COLO829 (cell line): Measurements from ENCODE around the gene ANXA4.
"Not testable (repeated sequence)": the region's sequence is repeated elsewhere in the genome, so short reads cannot be mapped to it uniquely, and the experiment has no call there.

ENCODE experiments used
- DNase-seq: peaks from one replicate; pipeline ENCODE4 v3.0.0; 2012; ENCODE audit warnings: low spot score

Gene ANXA4

DNA sequence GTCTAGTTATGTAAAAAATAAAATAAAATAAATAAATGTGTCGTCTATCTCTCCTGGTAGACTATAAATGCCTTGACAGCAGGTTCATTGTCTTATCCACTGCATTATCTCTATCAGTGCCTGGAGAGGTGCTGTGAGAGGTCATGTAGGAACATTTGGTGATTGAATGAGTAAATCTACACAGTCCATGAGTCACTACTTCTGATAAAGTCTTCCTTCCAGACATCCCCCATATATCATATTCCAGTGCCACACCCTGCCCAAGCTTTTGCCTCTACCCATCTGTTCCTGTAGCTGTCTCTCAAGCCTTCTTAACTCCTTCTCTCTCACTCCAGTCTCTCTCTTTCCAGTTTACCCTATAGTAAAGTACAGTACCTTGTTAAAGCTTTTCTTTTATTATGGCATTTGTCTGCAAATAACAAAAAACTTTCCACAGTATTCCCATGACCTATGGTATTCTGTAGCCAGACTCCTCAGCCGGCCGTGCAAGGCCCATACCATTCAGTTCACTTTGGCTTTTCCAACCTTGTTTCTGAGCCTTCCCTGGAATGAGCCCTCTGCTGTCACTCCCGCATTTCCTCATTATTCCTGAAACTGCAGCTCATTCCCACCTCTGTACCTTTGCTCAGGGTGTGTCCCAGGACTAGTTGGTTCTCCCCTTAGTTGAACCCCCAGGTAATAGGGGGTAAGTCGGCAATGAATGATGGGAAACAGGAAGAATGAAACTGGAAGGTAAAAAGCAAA lies 37.5 kb downstream of the ANXA4 start:
- peak; percentile 78 for DNase-seq

DNA sequence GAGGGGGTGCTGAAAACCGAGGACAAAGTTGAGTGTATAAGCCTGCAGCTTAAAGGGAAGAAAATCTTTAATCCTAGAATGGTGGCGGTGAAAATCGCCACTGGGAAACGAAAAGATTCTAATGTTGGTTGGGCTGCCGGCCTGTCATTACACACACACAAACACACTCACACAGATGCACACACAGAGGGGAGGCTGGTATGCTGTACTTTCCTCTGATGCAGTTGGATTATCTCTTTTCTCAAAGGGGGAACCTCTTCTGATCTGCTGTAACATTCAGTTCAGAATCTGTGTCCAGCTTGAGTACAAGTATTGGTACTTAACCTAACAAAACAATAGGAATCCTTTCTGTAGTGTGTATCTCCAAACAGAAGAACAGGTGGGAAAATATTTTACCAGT lies 39.0 kb downstream of the ANXA4 start:
- no peak for DNase-seq

DNA sequence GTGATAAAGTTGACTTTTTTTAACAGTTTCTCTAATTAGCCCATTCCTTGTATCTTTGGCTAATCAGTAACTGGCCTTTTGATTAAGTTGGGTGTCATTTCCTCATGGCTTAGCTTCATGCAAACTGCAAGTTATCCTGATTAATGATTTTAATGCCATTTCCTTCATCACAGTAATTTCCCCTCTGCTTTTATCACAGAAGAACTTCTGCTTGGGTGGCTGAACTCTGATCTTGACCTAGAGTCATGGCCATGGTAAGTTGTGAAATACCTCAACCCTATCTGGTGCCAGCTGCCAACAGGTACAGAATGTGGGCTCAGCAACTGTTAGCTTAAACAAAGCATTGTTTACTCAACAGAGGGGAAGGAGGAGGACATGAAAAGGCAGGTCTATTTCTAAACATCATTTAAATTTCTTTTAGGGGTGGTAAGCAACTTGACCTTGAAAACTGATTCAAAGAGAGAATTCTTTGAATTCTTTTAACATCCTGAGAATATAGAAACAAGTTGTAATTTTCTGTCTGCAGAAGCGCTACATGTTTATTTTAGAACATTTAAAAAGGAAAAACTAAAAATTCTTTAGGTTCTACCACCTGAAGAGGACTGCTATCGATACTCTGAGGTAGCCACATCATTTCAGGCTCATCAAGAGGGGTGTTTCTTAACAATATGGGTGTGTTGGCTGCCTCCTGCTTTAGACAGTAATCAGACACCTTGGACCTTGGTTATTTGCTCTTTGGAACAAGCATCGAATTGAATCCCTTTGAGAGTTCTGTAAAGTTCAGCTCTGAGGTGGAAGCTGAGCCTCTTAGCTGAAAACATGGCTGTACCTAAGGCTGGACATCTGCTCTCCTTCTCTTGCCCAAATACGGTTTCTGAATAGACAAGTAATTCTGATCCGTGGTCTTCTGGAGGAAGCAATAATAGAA lies 39.7 kb downstream of the ANXA4 start:
- DNase-seq, result no peak

DNA sequence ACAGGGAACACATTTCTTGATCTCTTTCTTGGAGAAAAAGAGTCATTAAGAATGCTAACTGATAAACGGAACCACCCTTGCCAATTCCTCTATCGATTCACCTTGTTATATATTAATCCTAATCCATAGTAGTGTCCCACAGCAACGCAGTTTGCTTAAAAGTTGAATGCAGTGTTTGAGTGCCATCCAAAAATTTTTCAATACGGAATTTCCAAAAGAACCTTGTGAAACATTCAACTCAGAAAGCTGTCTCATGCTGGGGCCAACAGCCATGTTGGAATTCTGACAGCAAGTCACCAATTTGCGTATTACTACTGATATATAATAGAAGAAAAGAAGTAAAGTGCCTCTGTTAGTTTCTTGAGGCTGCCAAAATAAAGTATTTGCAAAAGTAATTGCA lies 42.3 kb downstream of the ANXA4 start:
- DNase-seq, result no peak

DNA sequence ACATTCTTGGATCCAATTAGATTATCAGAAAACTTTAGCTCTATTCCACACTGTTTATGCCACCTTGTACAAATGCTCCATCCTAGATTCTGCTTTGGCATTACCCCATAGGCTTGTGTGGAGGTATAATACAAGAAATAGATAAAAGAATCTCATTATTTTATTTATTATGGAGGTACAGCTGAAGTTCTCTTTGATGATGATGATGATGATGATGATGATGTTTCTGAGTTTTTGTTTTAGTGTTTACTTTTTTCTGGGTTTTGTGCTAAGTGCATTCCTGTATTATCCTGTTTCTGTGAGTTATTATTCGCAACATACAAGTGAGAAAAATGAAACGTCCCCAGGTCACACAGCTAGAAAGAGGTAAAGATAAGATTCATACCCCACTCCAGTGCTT lies 43.4 kb downstream of the ANXA4 start:
- DNase-seq, result no peak

DNA sequence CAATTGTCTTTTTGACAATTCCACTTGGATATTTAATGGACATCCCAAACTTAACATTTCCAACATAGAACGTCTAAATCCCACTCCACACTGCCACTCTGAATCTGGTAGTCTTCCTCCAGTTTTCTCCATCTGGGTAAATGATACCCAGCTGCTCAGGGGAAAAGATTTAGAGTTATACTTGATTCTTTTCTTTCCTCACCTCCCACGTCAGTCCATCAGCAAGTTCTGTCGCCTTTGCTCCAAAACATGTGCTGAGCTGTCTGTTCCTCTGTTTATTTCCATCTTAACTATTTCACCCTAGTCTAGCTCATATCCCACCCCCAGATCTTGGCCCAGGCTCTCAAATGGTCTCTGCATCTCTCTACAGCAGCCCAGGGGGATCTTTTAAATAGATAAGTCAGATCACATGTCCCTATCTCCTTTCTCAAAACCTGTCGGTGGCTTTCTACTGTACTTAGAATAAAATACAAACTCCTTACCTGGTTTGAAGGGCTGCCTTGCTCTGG lies 44.2 kb downstream of the ANXA4 start:
- DNase-seq, result no peak

DNA sequence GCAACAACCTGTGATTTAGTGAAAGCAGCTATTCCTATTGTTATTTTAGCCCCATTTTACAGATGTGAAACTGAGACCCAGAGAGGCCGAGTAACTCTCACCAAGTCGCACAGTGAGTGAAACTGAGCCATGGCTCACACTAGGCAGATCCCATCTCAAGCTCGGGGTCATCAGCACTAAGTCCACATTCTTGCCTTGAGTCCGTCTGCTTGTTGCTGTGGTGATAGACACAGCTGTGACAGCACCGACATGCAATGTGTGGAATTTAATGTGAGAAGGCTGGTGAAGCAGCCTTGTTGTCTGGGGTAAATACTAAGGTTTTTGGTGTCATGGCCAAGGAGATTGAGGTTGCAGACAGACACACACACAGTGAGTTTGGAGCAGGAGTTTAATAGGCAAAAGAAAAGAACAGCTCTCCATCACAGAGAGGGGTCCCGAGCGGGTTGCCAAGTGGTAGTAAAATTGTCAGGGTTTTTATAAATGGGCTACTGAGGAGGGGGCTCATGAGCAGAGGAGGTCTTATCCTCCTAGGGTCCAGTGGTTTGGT lies 47.3 kb downstream of the ANXA4 start:
- no peak for DNase-seq

DNA sequence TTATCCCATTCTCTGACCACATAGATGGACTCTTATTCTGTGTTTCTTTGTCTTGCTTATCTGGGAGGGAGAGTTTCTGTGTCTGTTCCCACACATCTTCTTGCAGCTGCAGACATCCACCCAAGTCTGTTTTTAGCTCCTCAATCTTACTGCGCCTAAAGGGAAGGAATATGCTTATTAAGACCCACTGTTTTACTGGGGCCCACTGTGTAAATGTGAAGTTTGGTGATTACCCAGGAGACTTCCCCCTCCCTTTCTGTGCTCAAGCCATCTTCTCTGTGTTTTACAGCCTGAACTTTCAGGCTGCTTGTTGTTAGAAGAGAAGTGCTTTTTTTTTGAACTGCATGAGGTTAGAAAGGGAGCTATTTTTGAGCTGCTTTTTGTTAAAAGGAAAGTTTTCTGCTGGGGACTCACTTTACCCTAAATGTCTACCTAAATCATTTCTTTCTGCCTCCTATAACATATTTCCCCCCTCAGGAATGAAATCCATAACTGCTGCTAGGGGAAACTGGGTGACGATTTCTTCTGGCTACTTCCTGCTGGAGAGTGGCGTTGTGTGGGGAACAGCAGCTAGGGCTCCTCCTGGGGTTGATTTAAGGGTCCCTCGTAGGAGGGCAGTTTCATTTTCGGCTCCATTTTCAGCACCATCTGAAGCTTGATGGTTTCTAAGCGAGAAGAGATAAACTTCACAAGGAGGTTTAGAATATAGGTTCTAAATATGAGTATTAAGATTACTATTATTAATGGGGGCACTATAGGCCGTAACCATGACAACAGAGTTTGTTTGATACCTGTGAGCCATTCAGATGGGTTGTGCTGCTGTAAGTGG lies 48.1 kb downstream of the ANXA4 start:
- no peak for DNase-seq

DNA sequence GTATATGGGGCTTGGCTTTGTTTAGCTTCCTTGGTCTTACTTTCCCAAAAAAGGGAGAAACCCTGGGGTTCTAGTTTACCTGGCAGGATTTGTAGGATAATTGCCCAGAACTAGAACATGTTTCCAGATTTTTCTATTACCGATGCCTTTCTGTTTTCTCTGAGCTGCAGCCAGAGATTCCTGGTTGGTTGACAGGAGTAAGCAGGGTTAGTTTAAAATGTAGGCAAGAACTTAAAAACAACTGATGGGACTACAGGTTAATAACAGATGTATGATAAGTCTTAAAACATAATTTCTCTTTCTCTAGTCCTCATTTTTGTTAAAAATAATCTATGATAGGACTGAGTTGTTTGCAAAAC lies 48.6 kb downstream of the ANXA4 start:
- no peak for DNase-seq

DNA sequence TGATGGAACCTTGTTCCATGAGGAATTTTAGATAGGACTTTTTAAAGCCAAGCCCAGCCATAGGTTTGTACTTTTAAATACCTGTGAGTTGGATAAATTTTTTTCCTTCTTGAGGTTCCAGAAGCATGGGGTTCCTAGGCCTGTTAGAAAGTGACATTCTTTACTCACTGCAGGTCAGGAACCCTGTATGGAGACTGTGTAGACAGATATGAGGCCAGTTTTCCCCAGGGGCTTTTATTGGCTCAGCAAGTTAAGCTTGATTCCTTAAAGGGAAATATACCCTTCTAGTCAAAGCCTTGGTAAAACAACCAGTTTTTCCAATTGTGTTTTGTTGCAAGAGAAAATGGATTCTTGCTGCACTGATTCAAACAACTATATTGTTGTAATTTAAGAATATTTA lies 49.1 kb downstream of the ANXA4 start:
- DNase-seq, result no peak

DNA sequence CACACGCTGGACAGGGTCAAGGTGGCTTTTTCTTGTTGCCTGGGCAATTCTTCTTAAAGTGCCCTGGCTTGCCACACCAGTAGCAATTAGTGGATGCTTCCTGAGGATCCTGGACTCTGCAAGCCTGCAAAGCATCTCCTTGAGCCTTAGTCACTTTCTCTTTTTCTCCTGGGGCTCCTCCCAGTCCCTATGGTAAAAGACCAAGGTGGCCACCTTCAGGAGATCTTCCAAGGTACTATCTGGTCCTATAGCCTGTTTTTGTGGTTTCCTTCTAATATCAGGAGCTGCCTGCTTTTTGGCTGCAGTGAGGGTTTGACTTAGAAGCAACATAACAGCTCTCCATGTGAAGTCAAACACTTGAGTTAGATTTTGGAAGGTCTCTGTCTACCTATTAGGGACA lies 54.2 kb downstream of the ANXA4 start:
- no peak for DNase-seq

DNA sequence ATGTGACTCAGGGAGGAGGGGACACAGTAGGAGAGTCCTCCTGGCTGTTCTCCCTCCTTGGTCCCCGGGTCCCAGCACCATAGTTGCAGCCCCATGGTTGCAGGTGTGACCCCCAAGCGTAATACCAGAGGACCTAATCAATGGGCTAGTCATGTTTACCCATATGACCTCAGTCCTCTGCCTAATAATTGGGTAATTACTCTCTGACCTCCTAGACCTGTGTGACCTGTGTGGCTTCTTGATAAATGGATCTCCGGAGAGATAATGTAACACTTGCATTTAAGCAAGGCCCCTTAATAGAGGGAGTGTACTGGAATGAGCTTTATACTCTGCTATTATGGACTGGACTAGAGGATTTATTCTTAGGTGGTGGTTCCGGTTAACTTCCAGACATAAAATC lies 55.3 kb downstream of the ANXA4 start:
- no peak for DNase-seq

DNA sequence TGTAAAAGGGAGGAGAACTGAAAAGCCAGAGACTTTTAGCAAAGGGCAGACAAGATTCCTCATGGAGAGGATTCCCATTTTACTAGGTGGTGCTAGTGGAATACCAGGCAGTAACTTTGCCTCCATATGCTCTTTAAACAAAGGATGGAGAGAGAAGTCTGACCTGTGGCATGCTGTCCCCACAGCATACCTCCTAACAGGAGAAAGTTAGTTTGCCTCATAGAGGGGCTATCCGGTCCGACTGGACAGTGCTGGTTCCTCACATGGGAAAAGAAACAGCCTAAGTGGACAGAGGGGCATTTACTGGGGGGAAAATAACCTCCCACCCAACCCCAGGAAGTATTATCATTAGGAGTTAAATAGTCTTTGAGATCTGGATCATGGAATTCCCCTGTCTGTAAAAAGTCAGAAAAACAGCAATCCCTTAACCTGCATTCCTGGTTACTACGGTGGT lies 55.9 kb downstream of the ANXA4 start:
- no peak for DNase-seq

DNA sequence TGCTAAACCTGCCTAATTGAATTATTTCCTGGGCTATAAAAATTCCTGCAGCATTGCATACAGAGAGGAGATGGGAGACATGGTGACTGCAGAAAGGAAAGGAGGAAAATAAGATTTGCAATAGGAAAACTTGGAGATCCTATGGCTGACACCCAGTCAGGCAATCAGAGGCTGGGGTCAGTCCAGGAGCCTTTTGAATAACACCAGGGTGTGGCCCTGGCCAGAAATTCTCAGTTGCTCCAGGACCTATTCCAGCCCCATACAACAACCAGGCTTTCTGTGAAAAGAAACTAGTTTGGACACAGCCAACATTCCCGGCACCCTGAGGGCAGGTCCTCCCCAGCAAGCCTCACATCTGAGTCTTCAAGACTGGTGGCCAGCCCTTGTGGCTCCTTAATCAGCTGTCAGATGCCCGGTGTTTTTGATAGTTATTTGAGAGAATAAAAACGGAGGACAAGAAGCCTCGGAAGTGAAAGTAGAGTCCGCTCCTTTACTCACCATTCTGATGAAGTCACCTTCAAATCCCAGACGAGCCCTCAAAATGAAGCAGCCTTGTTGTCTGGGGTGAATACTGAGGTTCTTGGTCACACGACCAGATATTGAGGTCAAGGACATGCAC lies 56.5 kb downstream of the ANXA4 start:
- DNase-seq, result no peak

DNA sequence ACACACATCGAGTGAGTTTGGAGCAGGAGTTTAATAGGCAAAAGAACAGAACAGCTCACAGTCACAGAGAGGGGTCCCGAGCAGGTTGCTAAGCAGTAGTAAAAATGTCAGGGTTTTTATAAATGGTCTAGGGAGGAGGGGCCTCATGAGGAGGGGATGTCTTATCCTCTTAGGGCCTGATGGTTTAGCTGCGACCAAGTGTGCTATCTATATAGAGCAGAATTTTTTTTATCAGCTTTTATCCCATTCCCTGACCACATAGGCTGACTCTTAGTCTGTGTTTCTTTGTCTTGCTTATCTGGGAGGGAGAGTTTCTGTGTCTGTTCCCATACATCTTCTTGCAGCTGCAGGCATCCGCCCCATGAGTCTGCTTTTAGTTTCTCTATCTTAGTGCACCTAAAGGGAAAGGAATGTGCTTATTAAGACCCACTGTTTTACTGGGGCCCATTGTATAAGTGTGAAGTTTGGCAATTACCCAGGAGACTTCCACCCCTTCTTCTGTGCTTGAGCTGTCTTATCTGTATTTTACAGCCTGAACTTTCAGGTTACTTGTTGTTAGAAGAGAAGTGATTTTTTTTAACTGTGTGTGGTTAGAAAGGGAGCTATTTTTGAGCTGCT lies 57.1 kb downstream of the ANXA4 start:
- no peak for DNase-seq

DNA sequence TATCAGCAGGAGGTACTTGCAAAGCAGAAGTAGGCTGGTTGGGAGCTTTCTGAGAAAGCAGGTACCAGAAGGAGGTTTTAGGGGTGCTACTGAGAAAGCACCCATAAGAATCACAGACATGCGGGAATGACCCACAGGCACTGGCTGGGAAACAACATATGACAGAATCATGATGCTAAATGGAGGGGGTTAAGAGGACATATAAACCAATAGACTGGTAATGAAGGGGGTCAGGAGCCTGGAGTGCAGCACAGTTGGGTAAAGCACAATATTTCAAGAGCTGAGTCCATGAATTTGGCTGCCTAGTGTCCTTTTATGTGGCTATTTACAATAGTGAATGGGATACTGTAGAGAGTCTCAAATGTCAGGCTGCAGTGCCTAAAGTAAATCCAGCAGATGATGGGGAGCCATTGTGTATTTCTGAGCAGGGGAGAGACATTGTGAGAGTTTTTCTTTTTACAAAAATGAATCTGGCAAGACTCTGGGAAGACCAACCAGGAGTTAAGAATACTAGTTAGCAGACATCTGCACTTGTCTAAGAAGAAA lies 59.9 kb downstream of the ANXA4 start:
- DNase-seq, result no peak

DNA sequence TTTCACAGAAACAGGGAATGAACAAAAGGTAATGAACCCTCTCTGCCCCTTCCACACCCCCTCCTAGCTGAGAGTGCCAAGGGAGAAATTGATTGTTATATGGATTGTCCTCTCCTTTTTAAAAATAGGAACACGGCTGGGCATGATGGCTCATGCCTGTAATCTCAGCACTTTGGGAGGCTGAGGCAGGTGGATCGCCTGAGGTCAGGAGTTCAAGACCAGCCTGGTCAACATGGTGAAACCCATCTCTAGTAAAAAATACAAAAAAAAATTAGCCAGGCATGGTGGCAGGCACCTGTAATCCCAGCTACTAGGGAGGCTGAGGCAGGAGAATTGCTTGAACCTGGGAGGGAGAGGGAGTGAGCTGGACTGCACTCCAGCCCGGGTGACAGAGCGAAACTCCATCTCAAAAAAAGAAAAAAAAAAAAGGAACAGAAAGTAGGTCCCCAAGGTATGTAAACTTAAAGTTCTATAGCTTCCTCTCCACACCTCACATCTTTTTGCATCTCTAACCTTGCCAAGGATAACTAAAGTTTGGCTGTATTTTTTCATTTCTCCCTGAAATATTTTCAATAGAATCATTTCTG lies 60.9 kb downstream of the ANXA4 start:
- DNase-seq, result not testable (repeated sequence)

DNA sequence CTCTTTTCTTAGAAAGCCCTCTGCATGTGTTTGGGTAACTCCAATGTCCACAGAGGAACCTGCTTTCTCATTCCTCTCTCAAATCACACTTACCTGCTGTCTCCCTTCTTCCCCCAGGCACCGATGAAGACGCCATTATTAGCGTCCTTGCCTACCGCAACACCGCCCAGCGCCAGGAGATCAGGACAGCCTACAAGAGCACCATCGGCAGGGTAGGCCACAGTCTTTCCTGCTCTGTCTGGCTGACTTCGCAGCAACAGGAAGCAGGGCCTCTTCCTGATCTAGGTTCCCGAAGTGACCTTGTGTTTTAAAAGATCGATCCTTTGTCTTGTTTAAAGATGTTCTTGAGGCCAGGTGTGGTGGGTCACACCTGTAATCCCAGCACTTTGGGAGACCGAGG lies 62.5 kb downstream of the ANXA4 start:
- no peak for DNase-seq

DNA sequence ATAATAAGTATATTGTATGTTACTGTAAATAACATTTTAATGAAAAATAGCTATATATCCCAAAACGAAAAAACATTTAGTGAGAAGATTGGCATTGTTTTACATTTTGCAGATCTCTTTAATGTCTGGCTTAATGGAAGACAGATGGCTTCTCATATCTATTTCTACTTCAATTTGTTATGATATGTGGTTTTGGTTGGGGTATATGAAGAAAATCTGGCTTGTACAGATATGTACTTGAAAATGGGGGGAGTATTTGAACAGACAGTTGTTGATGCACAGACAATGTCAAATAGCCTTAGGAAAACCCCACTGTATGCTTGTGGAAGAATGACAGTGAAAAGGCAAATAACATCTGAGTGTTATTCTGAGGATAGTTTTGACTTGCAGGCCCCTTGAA lies 64.0 kb downstream of the ANXA4 start:
- no peak for DNase-seq

DNA sequence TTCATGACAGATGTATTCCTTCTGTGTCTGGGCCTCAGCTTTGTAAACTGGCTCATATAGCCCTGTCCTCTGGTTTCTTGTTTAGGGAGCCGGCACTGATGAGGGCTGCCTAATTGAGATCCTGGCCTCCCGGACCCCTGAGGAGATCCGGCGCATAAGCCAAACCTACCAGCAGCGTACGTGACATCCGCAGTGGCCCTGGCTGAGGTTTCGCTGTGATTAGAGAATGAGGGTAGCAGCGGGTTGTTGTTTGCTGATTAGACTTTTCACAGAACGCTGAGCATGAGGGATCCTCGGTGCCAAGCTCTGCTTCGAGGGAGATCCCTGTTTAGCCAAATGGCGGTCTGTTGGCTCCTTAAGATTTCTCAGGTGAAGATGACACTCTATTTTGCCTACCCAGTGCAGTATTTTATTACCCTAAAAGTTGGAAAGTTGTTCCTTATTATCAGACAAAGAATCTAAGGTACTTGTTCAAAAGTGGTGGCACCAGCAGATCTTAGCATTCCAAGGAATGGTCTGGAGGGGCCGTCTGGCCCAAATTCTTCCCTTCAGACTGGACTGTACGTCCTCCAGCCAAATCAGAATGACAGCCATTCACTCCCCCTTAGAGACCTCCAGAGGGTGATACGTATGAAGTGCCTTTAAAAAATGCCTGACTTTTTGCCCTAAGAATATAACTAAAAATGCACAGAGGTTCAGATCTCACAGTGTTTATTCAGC lies 66.0 kb downstream of the ANXA4 start:
- DNase-seq, result no peak
